ENCODE data around the gene TMED4.

Gene TMED4

GRCh38 chr7:44539669-44540506 lies 42.1 kb downstream of the TMED4 start:
- DNase-seq, result no peak

DNA sequence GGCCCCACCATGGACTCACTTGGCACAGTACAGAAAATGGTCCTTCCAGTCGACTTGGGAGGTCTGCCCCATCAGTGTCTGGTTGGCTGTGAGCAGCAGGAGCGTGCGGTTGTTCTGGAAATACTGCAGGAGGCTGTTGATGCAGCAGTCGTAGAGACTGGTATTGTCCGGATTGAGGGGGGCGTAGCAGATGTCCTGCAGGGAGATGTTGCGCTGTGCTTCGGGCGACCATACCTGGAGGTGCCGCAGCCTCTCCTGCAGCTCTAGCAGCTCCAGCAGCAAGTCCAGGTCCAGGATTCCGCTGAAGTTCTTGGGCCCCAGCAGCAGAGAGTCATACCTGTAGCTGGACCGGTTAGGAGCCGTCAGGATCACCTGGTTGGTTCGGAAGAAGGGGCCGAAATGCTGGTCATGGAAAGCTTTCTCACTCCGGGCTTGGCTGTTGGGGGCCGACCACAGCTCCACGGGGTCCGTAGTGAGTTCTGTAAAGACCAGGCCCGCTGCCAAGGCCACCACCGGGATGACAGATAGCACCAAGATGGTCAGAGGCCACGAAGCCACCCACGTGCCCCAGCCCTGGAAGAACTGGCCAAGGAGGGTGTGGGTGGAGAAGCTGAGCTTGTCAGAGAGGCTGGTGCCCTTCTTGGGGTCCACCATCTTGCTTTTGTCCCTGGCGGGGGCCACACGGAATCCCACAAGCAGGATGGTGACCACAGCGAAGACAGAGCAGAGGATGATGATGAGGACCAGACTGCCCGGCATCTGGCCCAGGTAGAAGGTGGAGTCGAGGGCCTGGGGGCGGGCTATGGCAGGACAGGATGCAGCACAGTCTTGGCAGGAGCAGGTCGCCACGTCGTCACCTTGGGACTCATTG lies 43.0 kb downstream of the TMED4 start:
- DNase-seq, result no peak

DNA sequence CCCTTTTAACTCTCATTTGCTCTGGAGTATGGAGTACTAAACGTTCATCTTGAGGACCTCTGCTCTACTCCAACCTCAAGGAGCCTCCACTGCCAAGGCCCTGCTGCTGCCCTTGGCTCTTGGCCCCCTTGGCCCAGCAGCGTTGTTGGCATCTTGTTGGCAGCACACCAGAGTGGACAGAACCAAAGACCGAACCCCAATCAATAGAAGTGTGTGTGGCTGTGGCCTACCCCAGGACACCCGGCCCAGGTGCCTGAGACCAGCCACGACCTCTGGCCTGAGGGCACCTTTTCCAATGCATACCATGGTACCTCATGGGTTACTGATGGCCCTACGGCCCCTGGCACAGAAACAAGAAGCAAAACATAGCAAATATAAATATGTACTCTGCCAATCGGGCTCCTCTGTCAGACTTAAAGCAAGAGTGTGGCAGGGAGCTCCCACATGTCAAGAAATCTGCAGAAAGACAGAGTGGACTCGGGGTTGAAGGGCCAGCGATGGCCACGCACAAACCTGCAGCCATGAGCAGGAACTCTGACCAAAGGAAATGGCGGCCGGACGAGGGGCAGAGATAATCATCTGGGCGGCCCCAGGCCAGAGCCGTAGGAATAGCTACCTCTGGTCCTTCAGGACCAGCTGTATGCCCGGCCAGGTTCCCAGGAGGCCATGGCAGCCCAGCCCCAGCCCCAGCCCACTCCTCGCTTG lies 43.8 kb downstream of the TMED4 start:
- no peak for DNase-seq

DNA sequence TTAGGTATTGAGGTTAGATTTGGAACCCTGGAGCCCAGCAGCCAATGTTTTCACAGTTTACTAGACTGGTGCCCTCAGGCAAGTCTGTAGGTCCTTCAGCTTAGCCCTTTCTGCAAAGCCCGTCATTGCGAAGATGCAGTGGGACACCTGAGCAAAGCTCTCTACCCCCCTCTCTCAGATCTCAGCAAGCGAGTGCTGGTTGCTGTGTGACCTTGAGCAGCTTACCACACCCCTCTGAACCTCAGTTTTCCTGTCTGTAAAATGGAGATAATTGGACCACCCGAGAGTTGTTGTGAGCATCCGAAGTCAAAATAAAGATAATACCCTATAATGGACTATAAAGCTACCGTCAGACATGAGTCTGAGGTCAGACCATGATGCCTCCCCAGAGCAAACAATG lies 44.6 kb downstream of the TMED4 start:
- DNase-seq, result no peak

- DNase-seq, result no peak
Measured at GRCh38 chr7:44536090-44536489, 45.9 kb downstream of the TMED4 start.

- DNase-seq, result no peak
Measured at GRCh38 chr7:44535348-44536064, 46.5 kb downstream of the TMED4 start.

DNA sequence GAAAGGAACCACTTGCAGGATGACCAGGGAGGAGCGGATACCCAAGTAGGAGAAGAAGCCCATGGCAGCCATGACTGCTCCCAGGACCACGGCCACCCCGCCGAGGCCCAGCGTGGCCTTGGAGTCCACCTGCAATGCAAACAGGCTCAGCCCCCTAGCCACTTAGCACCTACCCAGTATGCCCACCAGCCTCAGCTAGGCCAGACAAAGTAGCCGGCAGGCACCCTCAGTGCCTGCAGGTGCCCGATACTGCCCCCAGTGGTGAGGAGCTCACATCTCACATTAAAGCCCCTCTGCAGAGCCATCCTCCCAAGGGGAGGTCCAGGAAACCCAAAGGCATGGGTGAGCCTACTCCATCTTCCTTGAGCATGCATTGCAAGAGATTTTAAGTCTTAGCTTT lies 47.5 kb downstream of the TMED4 start:
- DNase-seq, result peak; percentile 29

DNA sequence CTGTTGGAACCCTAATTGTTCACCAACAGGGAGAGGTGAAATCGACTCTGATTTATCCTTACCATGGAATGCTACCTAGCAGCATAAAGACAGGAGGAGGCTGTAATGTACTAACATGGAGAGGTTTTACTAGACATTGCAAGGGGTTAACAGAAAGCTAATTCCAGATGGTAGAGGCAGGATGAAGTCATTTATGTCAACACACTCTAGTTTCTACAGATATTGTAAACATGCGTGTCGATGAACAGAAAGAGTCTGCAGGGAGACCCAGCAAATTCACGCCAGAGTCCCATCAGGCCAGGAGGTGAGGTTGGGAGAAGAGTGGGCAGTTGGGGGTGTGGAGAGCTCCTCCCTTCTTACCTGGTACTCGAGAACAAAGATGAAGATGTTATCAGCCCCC lies 47.9 kb downstream of the TMED4 start:
- no peak for DNase-seq

GRCh38 chr7:44533301-44534055 lies 48.6 kb downstream of the TMED4 start:
- no peak for DNase-seq

GRCh38 chr7:44531421-44532380 lies 50.3 kb downstream of the TMED4 start:
- no peak for DNase-seq

- DNase-seq, result no peak
Measured at GRCh38 chr7:44530990-44531389, 51.0 kb downstream of the TMED4 start.

Measured in CD4-positive, alpha-beta T cell treated with Interferon gamma for 1 hour (primary cell).